Measurements from ENCODE around the gene SLC6A16.
"Not testable (repeated sequence)": the region's sequence is repeated elsewhere in the genome, so short reads cannot be mapped to it uniquely, and the experiment has no call there.

The SLC6A16 gene

GRCh38 chr19:49324801-49325576 lies at the start of gene SLC6A16:
Gene SLC6A16, minus strand, starts transcription at chr19:49325191. Its CDS starts 13,844 bp downstream, at chr19:49311347.
- DNase-seq (ENCODE audit: low read depth in 1 of 2, low spot score in 1 of 2) = no peak

GRCh38 chr19:49373174-49373573 lies 48.2 kb upstream of the SLC6A16 start:
- not testable (repeated sequence) for DNase-seq (ENCODE audit: low read depth in 1 of 2, low spot score in 1 of 2)

GRCh38 chr19:49371184-49371583 lies 46.2 kb upstream of the SLC6A16 start:
- no peak for DNase-seq (ENCODE audit: low read depth in 1 of 2, low spot score in 1 of 2)

GRCh38 chr19:49368711-49369358 lies 43.8 kb upstream of the SLC6A16 start:
- DNase-seq (ENCODE audit: low read depth in 1 of 2, low spot score in 1 of 2) = no peak

GRCh38 chr19:49366110-49366509 lies 41.1 kb upstream of the SLC6A16 start:
- no peak for DNase-seq (ENCODE audit: low read depth in 1 of 2, low spot score in 1 of 2)

- DNase-seq (ENCODE audit: low read depth in 1 of 2, low spot score in 1 of 2) = no peak
These were observed 39.2 kb upstream of the SLC6A16 start for GRCh38 chr19:49364083-49364737.

GRCh38 chr19:49363268-49364082 lies 38.5 kb upstream of the SLC6A16 start, which contains the start of gene DKKL1:
Gene DKKL1, plus strand, starts transcription at chr19:49363877. Its CDS starts 122 bp downstream, at chr19:49363999.
- DNase-seq (ENCODE audit: low read depth in 1 of 2, low spot score in 1 of 2) = peak; percentile 39 to 45

GRCh38 chr19:49362929-49363267 lies 37.9 kb upstream of the SLC6A16 start:
- no peak for DNase-seq (ENCODE audit: low read depth in 1 of 2, low spot score in 1 of 2)

GRCh38 chr19:49362048-49362928 lies 37.3 kb upstream of the SLC6A16 start, which contains the start of gene TEAD2:
Gene TEAD2, minus strand, starts transcription at chr19:49362416. Its CDS starts 2,341 bp downstream, at chr19:49360075.
- no peak for DNase-seq (ENCODE audit: low read depth in 1 of 2, low spot score in 1 of 2)

- DNase-seq (ENCODE audit: low read depth in 1 of 2, low spot score in 1 of 2) = no peak
These were observed 36.6 kb upstream of the SLC6A16 start for GRCh38 chr19:49361438-49362047.

- no peak for DNase-seq (ENCODE audit: low read depth in 1 of 2, low spot score in 1 of 2)
These were observed 35.1 kb upstream of the SLC6A16 start for GRCh38 chr19:49359851-49360820.

GRCh38 chr19:49357186-49357585 lies 32.2 kb upstream of the SLC6A16 start:
- DNase-seq (ENCODE audit: low read depth in 1 of 2, low spot score in 1 of 2) = no peak

- DNase-seq (ENCODE audit: low read depth in 1 of 2, low spot score in 1 of 2) = no peak
These were observed 31.4 kb upstream of the SLC6A16 start for GRCh38 chr19:49356382-49356781.

- DNase-seq (ENCODE audit: low read depth in 1 of 2, low spot score in 1 of 2) = no peak
These were observed 30.9 kb upstream of the SLC6A16 start for GRCh38 chr19:49355909-49356353.

- DNase-seq (ENCODE audit: low read depth in 1 of 2, low spot score in 1 of 2) = no peak
These were observed 24.6 kb upstream of the SLC6A16 start for GRCh38 chr19:49349567-49349966.

- DNase-seq (ENCODE audit: low read depth in 1 of 2, low spot score in 1 of 2) = no peak
These were observed 23.6 kb upstream of the SLC6A16 start for GRCh38 chr19:49348305-49349189.

- DNase-seq (ENCODE audit: low read depth in 1 of 2, low spot score in 1 of 2) = no peak
These were observed 22.8 kb upstream of the SLC6A16 start for GRCh38 chr19:49347835-49348234.
